Esophagus (tissue), 2 donors: Measurements from ENCODE around the gene VPS37B. TPM values are rescaled to one million over a fixed set of nuclear protein-coding genes. Genes with fewer than 3 reads are reported as not detected.

Experiments
- H3K27ac ChIP-seq, 2 donors: one replicate each; pipeline ENCODE4 v1.5.1; 2013; ENCODE audit warnings: low read depth in 2 of 2, mild to moderate bottlenecking in 2 of 2, inconsistent platforms in 1 of 2, low read length in 1 of 2, moderate library complexity in 1 of 2
- H3K27me3 ChIP-seq, 2 donors: one replicate each; pipeline ENCODE4 v1.6.1; 2013; ENCODE audit warnings: low read length in 2 of 2, control low read depth in 1 of 2, mild to moderate bottlenecking in 1 of 2; ENCODE audit not compliant: insufficient read depth in 2 of 2, control insufficient read depth in 1 of 2
- H3K36me3 ChIP-seq, 2 donors: one replicate each; pipeline ENCODE4 v1.6.1; 2013; ENCODE audit warnings: low read length in 1 of 2; ENCODE audit not compliant: control insufficient read depth in 2 of 2, insufficient read depth in 2 of 2
- H3K4me1 ChIP-seq, 2 donors: one replicate each; pipeline ENCODE4 v1.6.1; 2013; ENCODE audit warnings: low read length in 1 of 2; ENCODE audit not compliant: control insufficient read depth in 2 of 2, insufficient read depth in 2 of 2
- H3K4me3 ChIP-seq, 2 donors: one replicate each; pipeline ENCODE4 v1.5.1; 2013; ENCODE audit warnings: low read length in 2 of 2, mild to moderate bottlenecking in 2 of 2, low read depth in 1 of 2, moderate library complexity in 1 of 2
- H3K9me3 ChIP-seq, 2 donors: one replicate each; pipeline ENCODE4 v1.6.1; 2013; ENCODE audit warnings: mild to moderate bottlenecking in 2 of 2, low read depth in 1 of 2, low read length in 1 of 2, moderate library complexity in 1 of 2; ENCODE audit not compliant: control insufficient read depth in 2 of 2, insufficient read depth in 1 of 2
- WGBS, 2 donors: extraction: QIAGEN DNeasy Blood & Tissue Kit; methylation state at CpG; one replicate each; pipeline ENCODE4 v1.1.7; 2013; 5-methylcytosine and 5-hydroxymethylcytosine counted together
- polyA plus RNA-seq, 2 donors: library from polyadenylated mRNA; stranded (reverse); fragments of 200-250 nt; gene quantifications; one replicate each; pipeline ENCODE4 v1.2.3, GENCODE V29; 2013
- donor health status: healthy with polysubstance abuse.
- donor health status: Bipolar disorder and iron deficiency.

Gene VPS37B
- polyA plus RNA-seq, 2 donors = 50.2 to 81.4 TPM

DNA sequence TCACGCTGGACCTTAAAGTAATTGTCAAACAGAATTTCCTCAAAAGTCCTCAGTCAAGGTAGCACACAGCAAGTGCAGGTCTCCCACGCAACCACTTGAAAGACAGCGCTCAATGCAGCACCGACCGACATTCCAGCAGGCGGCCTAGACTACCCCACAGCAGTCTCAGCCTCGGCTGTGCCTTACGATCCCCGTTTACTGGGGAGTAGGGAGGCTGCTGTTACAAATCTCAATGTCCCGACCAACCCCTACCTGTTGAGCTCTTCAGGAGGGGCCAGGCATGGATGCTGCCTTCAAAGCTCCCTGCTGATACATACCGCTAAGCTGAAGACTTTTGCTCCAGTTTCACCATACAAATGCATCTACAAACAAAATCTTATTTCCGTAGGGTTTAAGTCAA, 21.8 kb downstream of the VPS37B start:
- 87 to 88% methylated on average over 12 of the region's 12 CpGs for WGBS, 2 donors
- H3K9me3 ChIP-seq = no peaks in the 10 kb centered on the region
- H3K36me3 ChIP-seq = peaks cover 0 to 13% of the 10 kb centered on the region in 2 donors
- H3K27ac ChIP-seq = no peak overlapping the region
- H3K4me3 ChIP-seq = no peak overlapping the region
- no peaks in the 10 kb centered on the region for H3K27me3 ChIP-seq
- H3K4me1 ChIP-seq = peaks cover 2 to 15% of the 10 kb centered on the region in 2 donors

- Histone ChIP-seq H3K27me3 (no peaks in the 10 kb centered on the region), H3K9me3 (no peaks in the 10 kb centered on the region), H3K27ac (peak overlapping the region in 1 of 2 donors; percentile 75), H3K4me1 (peaks cover 2 to 12% of the 10 kb centered on the region in 2 donors), H3K36me3 (peaks cover 0 to 13% of the 10 kb centered on the region in 2 donors), H3K4me3 (no peak overlapping the region)
- 87 to 89% methylated on average over 4 of the region's 4 CpGs for WGBS, 2 donors
These were observed 22.4 kb downstream of the VPS37B start for GRCh38 chr12:122873540-122873939.

GRCh38 chr12:122872815-122873361, 23.0 kb downstream of the VPS37B start:
- Histone ChIP-seq H3K4me1 (peaks cover 2 to 17% of the 10 kb centered on the region in 2 donors), H3K27ac (peak overlapping the region; percentile 75 to 77), H3K36me3 (peaks cover 5 to 20% of the 10 kb centered on the region in 2 donors), H3K4me3 (no peak overlapping the region), H3K9me3 (no peaks in the 10 kb centered on the region), H3K27me3 (no peaks in the 10 kb centered on the region)
- WGBS, 2 donors = 56 to 60% methylated on average over 12 of the region's 12 CpGs

DNA sequence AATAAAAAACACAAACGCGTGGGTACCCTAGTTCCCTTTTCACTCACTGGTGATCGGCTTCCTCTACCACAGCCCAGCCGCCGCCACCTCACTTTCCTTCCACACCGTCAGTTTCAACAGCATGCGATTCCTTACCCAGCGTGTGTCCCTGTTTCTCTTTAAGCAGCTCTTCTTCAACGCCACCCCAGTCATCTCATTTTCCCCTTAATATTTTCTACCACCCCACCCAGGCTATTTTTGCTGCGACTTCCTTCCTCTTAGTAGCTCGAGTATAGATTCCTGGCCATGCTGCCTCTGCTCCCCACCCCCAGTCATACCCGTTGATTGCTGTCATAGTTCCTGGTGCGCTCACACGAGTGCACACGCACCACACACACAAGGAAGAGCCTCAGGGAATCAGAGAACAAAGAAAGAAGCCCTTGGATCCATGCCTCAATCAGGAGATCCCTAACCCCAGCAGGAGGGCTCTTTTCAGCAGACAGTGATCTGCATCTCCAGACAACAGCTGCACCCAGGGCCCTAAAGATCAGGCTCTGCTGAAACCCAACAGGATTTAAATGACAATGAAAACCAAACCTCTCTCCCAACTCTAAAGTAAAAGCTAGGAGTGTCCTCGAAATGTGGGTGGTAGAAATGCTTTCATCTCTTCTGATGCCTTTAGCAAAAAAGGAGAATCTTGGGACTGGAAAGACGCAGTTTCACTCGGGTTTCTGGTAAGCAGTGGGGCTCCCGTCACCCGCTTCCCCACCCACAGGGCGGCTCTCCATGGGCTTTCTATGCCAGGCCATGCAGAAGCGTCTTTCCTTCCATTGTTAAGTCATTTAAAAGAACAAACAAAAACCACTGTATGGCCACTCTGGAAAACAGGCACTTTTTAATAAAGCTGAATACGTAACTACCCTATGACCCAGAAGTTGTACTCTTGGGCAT, 23.8 kb downstream of the VPS37B start:
- peaks cover 10 to 27% of the 10 kb centered on the region in 2 donors for H3K36me3 ChIP-seq
- H3K4me1 ChIP-seq = peaks cover 5 to 22% of the 10 kb centered on the region in 2 donors
- no peaks in the 10 kb centered on the region for H3K9me3 ChIP-seq
- no peaks in the 10 kb centered on the region for H3K27me3 ChIP-seq
- 15 to 19% methylated on average over 23 of the region's 23 CpGs for WGBS, 2 donors
- peak overlapping the region; percentile 77 to 91 for H3K27ac ChIP-seq
- H3K4me3 ChIP-seq = peak overlapping the region in 1 of 2 donors; percentile 38

DNA sequence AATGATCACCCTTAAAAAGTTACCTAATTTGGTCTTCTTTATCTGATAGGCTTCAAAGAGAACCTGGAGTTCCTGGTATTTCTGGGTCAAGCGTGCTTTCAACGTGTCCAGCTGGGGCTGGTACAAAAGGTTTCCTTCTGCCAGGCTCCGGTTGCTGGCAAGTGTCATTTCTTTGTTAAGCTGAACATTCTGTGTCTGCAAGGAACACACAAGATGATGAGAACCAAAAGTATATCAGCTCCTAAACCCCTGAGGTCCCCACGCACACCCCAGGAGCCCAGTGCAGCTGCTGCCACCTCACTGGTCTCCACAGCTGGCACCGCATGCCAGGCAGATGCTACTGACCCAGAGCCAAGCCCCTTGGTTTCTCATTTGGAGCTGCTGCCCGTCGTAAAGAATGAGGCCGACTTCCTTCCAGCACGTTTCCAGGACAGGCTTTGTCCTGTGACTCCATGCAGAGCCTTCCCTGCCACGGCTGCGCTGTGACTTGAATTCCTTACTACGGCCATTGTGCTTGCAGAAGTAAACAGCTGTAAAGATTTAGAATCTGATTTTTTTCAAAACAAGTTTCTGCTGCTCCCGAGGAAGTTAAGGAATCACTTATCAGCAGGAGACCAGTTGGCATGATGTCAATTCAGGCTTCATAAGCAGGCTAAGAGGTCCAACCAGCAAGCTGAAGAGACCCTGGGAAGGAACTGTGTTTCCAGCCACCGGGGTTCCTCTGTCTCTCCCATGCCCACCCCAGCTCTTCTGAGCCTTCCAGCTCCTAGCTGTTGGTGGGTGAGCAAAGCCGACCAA, 24.9 kb downstream of the VPS37B start:
- WGBS, 2 donors = 26 to 29% methylated on average over 15 of the region's 15 CpGs
- Histone ChIP-seq H3K4me1 (peaks cover 5 to 22% of the 10 kb centered on the region in 2 donors), H3K27me3 (no peaks in the 10 kb centered on the region), H3K4me3 (peak overlapping the region; percentile 27 to 38), H3K9me3 (no peaks in the 10 kb centered on the region), H3K27ac (peak overlapping the region; percentile 77 to 91), H3K36me3 (peaks cover 15 to 34% of the 10 kb centered on the region in 2 donors)

- H3K4me1 ChIP-seq = peaks cover 5 to 22% of the 10 kb centered on the region in 2 donors
- peaks cover 15 to 34% of the 10 kb centered on the region in 2 donors for H3K36me3 ChIP-seq
- peak overlapping the region in 1 of 2 donors; percentile 38 for H3K4me3 ChIP-seq
- WGBS, 2 donors = 91 to 93% methylated on average over 11 of the region's 11 CpGs
- H3K27ac ChIP-seq = peak overlapping the region in 1 of 2 donors; percentile 30
- no peaks in the 10 kb centered on the region for H3K27me3 ChIP-seq
- no peaks in the 10 kb centered on the region for H3K9me3 ChIP-seq
These were observed 25.6 kb downstream of the VPS37B start for GRCh38 chr12:122870163-122870842.

DNA sequence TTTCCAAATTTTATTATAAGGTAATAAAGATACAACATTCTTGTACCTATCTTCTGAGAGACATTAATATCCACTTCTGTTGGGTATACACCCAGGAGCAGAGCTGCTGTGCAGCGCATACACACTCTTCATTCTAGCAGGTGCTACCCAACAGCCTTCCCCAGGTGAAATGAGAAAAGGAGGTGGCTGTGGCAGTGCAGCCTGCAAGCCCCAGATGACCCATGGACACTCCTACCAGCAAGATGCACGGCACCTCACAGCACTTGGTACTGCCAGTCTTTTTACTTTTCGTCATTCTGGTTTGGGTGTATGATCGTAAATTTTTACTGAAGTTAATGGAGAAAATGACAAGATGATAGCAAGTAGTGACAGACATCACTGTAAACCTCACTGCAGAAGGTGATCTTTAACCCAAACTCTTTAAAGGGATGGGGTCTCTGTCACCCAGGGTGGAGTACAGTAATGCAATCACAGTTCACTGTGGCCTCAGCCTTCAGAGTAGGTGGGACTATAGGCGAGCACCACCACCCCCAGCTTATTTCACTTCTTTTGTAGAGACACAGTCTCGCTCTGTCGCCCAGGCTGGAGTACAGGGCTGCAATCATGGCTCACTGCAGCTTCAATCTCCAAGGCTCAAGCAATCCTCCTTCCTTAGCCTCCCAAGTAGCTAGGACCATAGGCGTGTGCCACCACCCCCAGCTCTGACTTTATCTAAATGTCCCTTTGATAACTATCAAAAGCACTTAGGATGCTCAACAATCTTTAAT, 26.5 kb downstream of the VPS37B start:
- no peak overlapping the region for H3K4me3 ChIP-seq
- peaks cover 15 to 34% of the 10 kb centered on the region in 2 donors for H3K36me3 ChIP-seq
- peaks cover 5 to 22% of the 10 kb centered on the region in 2 donors for H3K4me1 ChIP-seq
- H3K27me3 ChIP-seq = no peaks in the 10 kb centered on the region
- WGBS, 2 donors = 95 to 96% methylated on average over 8 of the region's 8 CpGs
- no peak overlapping the region for H3K27ac ChIP-seq
- no peaks in the 10 kb centered on the region for H3K9me3 ChIP-seq

- H3K27ac ChIP-seq = peak overlapping the region; percentile 39 to 81
These were observed 27.3 kb downstream of the VPS37B start for GRCh38 chr12:122868471-122869177.

More at GRCh38 chr12:122868471-122869177, 27.3 kb downstream of the VPS37B start:
- Histone ChIP-seq H3K4me3 (no peak overlapping the region), H3K36me3 (peaks cover 15 to 37% of the 10 kb centered on the region in 2 donors), H3K9me3 (no peaks in the 10 kb centered on the region), H3K27me3 (no peaks in the 10 kb centered on the region), H3K4me1 (peaks cover 5 to 22% of the 10 kb centered on the region in 2 donors)
- WGBS, 2 donors = 86 to 87% methylated on average over 13 of the region's 13 CpGs
